Neural progenitor cell (in vitro differentiated cells): ENCODE results near the gene GARIN5B. TPM values are rescaled to one million over a fixed set of nuclear protein-coding genes. Genes with fewer than 3 reads are reported as not detected.

Experiments
- DNase-seq: peaks from one replicate; pipeline ENCODE4 v3.0.0-alpha.2; 2016; ENCODE audit warnings: low spot score
- H2AFZ ChIP-seq: fragments of 200-600 bp; sonication (generic); replicated peaks from 2 replicates; pipeline ENCODE4 v1.6.1; 2016; ENCODE audit warnings: antibody characterized with exemption
- H3F3A ChIP-seq: fragments of 200-600 bp; sonication (generic); 2 replicates; pipeline ENCODE4 v1.6.1; 2016; ENCODE audit warnings: antibody characterized with exemption, low read depth
- H3K27ac ChIP-seq: fragments of 200-600 bp; sonication (generic); 2 replicates; pipeline ENCODE4 v1.5.1; 2016; ENCODE audit warnings: mild to moderate bottlenecking
- H3K27me3 ChIP-seq: fragments of 200-600 bp; sonication (generic); 2 replicates; pipeline ENCODE4 v1.6.1; 2016; ENCODE audit warnings: mild to moderate bottlenecking, moderate library complexity
- H3K36me3 ChIP-seq: fragments of 200-600 bp; sonication (generic); 2 replicates; pipeline ENCODE4 v1.5.1; 2016
- H3K4me1 ChIP-seq: fragments of 200-600 bp; sonication (generic); 2 replicates; pipeline ENCODE4 v1.6.1; 2016; ENCODE audit warnings: mixed run types
- H3K4me2 ChIP-seq: fragments of 200-600 bp; sonication (generic); 2 replicates; pipeline ENCODE4 v1.6.1; 2016
- H3K4me3 ChIP-seq: fragments of 200-600 bp; sonication (generic); 2 replicates; pipeline ENCODE4 v1.5.1; 2016
- H3K79me2 ChIP-seq: fragments of 200-600 bp; sonication (generic); 2 replicates; pipeline ENCODE4 v1.6.1; 2016; ENCODE audit warnings: low read depth
- H3K9ac ChIP-seq: fragments of 200-600 bp; sonication (generic); 2 replicates; pipeline ENCODE4 v1.6.1; 2016
- H3K9me3 ChIP-seq: fragments of 200-600 bp; sonication (generic); 2 replicates; pipeline ENCODE4 v1.5.1; 2016; ENCODE audit warnings: low read depth
- H4K20me1 ChIP-seq: fragments of 200-600 bp; sonication (generic); 2 replicates; pipeline ENCODE4 v1.6.1; 2016; ENCODE audit warnings: low read depth
- H3K27ac Mint-ChIP-seq: 3 replicates; pipeline ENCODE4 v1.8.0; 2021; ENCODE audit warnings: mixed read lengths
- H3K27me3 Mint-ChIP-seq: 2 replicates; pipeline ENCODE4 v1.8.0; 2022; ENCODE audit warnings: low read depth, mild to moderate bottlenecking, inconsistent platforms, moderate library complexity, mixed read lengths; ENCODE audit not compliant: insufficient read depth
- H3K36me3 Mint-ChIP-seq: 3 replicates; pipeline ENCODE4 v1.8.0; 2021; ENCODE audit warnings: mixed read lengths
- H3K4me1 Mint-ChIP-seq: 3 replicates; pipeline ENCODE4 v1.8.0; 2021; ENCODE audit warnings: mixed read lengths
- H3K4me3 Mint-ChIP-seq: 3 replicates; pipeline ENCODE4 v1.8.0; 2021; ENCODE audit warnings: mild to moderate bottlenecking, moderate library complexity, mixed read lengths
- H3K9me3 Mint-ChIP-seq: 3 replicates; pipeline ENCODE4 v1.8.0; 2020; ENCODE audit warnings: mixed read lengths
- EZH2 ChIP-seq: fragments of 200-600 bp; sonication (generic); IDR thresholded peaks from 2 replicates; pipeline ENCODE4 v1.6.1; 2017; ENCODE audit warnings: antibody characterized with exemption, mild to moderate bottlenecking, moderate library complexity
- EZH2phosphoT487 ChIP-seq: fragments of 200-600 bp; sonication (generic); IDR thresholded peaks from 2 replicates; pipeline ENCODE4 v1.6.1; 2017; ENCODE audit warnings: antibody characterized with exemption
- total RNA-seq: library from RNA; depleted of rRNA; stranded (reverse); fragments of >200 nt; gene quantifications from 2 replicates; pipeline ENCODE4 v1.2.3, GENCODE V29; 2015; ENCODE audit warnings: low replicate concordance
- TF ChIP-seq, protein P1 (sequence below): fragments of 200-600 bp; sonication (generic); IDR thresholded peaks from 2 replicates; pipeline ENCODE4 v1.5.1; 2017; ENCODE audit warnings: antibody characterized with exemption, mild to moderate bottlenecking

Gene GARIN5B
- total RNA-seq, 1 donor from 2014 or later = not detected

DNA sequence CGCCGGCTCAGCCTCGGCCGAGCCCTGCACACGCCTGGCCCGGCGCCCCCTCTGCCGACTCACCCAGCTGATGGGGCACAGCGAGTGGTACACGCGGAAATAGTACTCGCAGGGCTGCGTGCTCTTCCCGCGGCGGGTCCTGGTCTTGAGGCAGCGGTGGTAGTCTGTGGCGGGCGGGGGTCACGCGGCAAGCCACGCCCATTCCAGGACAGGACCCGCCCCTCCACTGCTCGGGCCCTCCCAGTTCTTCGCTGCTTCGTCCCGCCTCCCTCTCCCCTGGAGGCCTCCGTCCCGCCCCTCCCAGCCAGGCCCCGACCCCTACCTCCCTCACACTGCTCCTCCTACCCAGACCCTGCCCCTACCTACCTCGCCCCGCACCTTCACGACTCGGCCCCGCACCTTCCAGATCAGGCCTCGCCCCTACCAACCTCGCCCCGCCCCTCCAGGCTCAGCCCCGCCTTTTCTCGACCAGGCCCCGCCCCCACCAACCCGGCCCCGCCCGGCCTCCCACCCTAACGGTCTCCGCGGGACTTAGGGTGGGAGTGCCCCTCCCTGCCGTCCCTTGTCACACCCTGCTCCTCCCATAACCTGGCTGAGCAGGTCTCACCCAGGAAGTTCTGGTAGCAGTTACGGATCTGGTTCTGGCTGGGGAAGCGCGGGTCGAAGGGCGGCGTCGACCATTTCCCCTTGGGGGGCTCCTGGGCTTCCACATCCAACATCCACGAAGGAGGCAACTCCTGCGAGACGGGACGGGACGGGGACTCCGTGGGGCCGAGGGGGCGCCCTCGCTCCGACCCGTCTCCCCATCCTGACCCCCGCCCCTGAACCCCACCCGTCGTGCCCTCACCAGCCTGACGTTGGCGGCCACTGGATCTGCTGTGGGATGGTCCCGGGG lies 9.0 kb downstream of the GARIN5B start:
- peak; percentile 13 for TF ChIP-seq EZH2
- TF ChIP-seq, protein P1, sequence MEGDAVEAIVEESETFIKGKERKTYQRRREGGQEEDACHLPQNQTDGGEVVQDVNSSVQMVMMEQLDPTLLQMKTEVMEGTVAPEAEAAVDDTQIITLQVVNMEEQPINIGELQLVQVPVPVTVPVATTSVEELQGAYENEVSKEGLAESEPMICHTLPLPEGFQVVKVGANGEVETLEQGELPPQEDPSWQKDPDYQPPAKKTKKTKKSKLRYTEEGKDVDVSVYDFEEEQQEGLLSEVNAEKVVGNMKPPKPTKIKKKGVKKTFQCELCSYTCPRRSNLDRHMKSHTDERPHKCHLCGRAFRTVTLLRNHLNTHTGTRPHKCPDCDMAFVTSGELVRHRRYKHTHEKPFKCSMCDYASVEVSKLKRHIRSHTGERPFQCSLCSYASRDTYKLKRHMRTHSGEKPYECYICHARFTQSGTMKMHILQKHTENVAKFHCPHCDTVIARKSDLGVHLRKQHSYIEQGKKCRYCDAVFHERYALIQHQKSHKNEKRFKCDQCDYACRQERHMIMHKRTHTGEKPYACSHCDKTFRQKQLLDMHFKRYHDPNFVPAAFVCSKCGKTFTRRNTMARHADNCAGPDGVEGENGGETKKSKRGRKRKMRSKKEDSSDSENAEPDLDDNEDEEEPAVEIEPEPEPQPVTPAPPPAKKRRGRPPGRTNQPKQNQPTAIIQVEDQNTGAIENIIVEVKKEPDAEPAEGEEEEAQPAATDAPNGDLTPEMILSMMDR = no peak
- peak; percentile 63 for TF ChIP-seq EZH2phosphoT487
- Histone ChIP-seq H3K9me3 (no peaks in the 10 kb centered on the region), H3K36me3 (no peaks in the 10 kb centered on the region), H4K20me1 (peaks cover 12% of the 10 kb centered on the region), H3K9ac (no peak overlapping the region), H3K27ac (no peak overlapping the region), H3K4me3 (peak overlapping the region; percentile 51), H3K4me1 (peaks cover 17% of the 10 kb centered on the region), H3K79me2 (no peaks in the 10 kb centered on the region), H3K4me2 (peak overlapping the region; percentile 83), H2AFZ (peak overlapping the region; percentile 45), H3F3A (peaks cover 30% of the 10 kb centered on the region), H3K27me3 (peaks cover 66% of the 10 kb centered on the region)
- DNase-seq = peak; percentile 84
- peak overlapping the region; percentile 84 for H3K4me3 Mint-ChIP-seq
- no peak overlapping the region for H3K27ac Mint-ChIP-seq
- peaks cover 4% of the 10 kb centered on the region for H3K9me3 Mint-ChIP-seq
- H3K27me3 Mint-ChIP-seq = peaks cover 58% of the 10 kb centered on the region
- no peaks in the 10 kb centered on the region for H3K36me3 Mint-ChIP-seq
- peaks cover 14% of the 10 kb centered on the region for H3K4me1 Mint-ChIP-seq

DNA sequence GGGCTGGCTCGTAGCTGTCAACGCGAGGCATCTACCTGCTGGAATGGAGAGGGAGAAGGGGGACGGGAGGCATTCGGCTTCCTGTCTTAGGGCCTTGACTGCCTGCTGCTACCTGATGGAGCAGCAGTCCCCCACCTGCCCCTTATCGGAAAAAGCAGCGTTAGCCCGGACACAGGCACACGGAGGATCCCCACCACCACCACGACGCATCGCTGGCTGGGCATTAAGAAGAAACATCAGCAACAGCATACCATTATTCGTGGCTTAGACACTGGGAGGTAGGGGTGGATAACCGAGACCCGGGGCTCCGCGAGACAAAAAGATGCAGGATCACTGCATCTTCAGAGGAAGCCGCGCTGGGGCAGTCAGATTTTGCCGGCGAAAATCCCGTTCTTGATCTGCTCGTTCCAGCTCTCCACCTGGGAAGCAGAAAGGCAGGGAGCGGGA lies 9.7 kb downstream of the GARIN5B start:
- Mint-ChIP-seq H3K27me3 (peaks cover 54% of the 10 kb centered on the region), H3K36me3 (no peaks in the 10 kb centered on the region), H3K27ac (no peak overlapping the region), H3K9me3 (peaks cover 4% of the 10 kb centered on the region), H3K4me1 (peaks cover 21% of the 10 kb centered on the region), H3K4me3 (peak overlapping the region; percentile 84)
- H3F3A ChIP-seq = peaks cover 37% of the 10 kb centered on the region
- peak overlapping the region; percentile 45 for H2AFZ ChIP-seq
- H3K27ac ChIP-seq = no peak overlapping the region
- peaks cover 18% of the 10 kb centered on the region for H4K20me1 ChIP-seq
- H3K4me2 ChIP-seq = peak overlapping the region; percentile 83
- peaks cover 66% of the 10 kb centered on the region for H3K27me3 ChIP-seq
- H3K79me2 ChIP-seq = no peaks in the 10 kb centered on the region
- no peak for DNase-seq
- no peak overlapping the region for H3K9ac ChIP-seq
- no peaks in the 10 kb centered on the region for H3K36me3 ChIP-seq
- peaks cover 24% of the 10 kb centered on the region for H3K4me1 ChIP-seq
- TF ChIP-seq EZH2 (peak; percentile 20), EZH2phosphoT487 (no peak)
- TF ChIP-seq, protein P1 = no peak
- peak overlapping the region; percentile 51 for H3K4me3 ChIP-seq
- no peaks in the 10 kb centered on the region for H3K9me3 ChIP-seq

DNA sequence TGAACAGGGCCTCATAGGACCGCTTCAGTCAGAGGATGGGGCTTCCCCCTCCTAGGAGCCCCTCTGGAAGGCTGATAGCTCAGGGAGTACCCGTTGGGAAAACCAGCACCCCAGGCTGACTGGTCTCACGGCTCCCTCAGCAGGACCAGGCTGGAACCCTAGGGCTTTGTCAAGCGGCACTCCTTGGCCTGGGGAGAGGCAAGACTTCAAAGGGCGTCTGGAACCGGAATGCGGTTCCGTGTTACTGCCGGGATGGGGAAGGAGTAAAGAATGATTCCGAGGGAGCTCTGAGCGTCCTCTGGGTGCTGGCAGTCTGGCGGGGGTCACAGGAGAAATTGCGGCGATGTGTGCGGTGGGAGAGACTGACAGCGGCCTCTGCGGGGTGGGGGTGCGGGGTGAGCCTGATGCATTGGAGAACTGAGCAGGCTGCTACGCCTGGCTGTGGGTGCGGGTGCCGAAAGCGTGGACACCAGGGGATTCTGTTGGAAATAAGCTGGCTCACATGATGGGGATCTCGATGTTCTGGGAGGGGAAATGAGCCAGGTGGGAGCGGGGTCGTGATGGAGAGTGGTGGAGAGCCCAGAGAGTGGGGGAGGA lies 10.4 kb downstream of the GARIN5B start:
- peaks cover 27% of the 10 kb centered on the region for H3K4me1 Mint-ChIP-seq
- peaks cover 4% of the 10 kb centered on the region for H3K9me3 Mint-ChIP-seq
- no peak overlapping the region for H3K27ac ChIP-seq
- H3K4me3 Mint-ChIP-seq = peak overlapping the region; percentile 84
- no peak overlapping the region for H3K4me3 ChIP-seq
- H3K9me3 ChIP-seq = no peaks in the 10 kb centered on the region
- peaks cover 66% of the 10 kb centered on the region for H3K27me3 ChIP-seq
- no peak for DNase-seq
- peaks cover 53% of the 10 kb centered on the region for H3K27me3 Mint-ChIP-seq
- H3K79me2 ChIP-seq = no peaks in the 10 kb centered on the region
- H3K27ac Mint-ChIP-seq = no peak overlapping the region
- H3F3A ChIP-seq = peaks cover 44% of the 10 kb centered on the region
- H3K4me1 ChIP-seq = peaks cover 31% of the 10 kb centered on the region
- no peak overlapping the region for H3K4me2 ChIP-seq
- H3K36me3 Mint-ChIP-seq = no peaks in the 10 kb centered on the region
- TF ChIP-seq EZH2 (no peak), EZH2phosphoT487 (no peak)
- TF ChIP-seq, protein P1 = no peak
- peaks cover 26% of the 10 kb centered on the region for H4K20me1 ChIP-seq
- H3K9ac ChIP-seq = no peak overlapping the region
- no peaks in the 10 kb centered on the region for H3K36me3 ChIP-seq
- H2AFZ ChIP-seq = no peak overlapping the region
